ENCODE results near the gene TSACC. TPM values are rescaled to one million over a fixed set of nuclear protein-coding genes. Genes with fewer than 3 reads are reported as not detected.

Gene TSACC
- total and polyA plus RNA-seq, 2 of the 8 experiments (the other 6 are each of a cell fraction or from before 2014, with no cell fraction given) = 1.0 to 5.0 TPM

DNA sequence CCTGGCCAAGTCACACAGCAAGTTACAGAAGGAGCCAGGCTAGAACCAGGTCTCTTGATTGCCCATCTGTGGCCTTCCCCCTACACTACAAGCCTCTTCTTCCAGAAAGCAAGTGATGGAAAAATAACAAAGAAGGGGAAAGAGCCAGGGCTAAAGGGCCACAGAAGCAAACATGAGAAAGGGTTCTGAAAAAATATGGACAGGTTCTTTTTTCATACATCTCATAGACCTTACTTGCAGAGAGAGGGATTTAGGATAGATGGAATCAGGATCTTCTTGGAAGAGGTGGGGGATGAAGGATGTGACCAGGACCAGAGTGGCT lies 33.9 kb downstream of the TSACC start (continued):
- TF ChIP-seq CHD7 (IDR thresholded peaks at IDR 0.05; ENCODE audit: insufficient replicate concordance, low read length) (no peak), SAP30 (IDR thresholded peaks at IDR 0.05; ENCODE audit: insufficient read depth, insufficient replicate concordance, low read length) (no peak), PHF8 (conservative IDR thresholded peaks at IDR 0.05; ENCODE audit: low read depth, low read length) (no peak), JUN (IDR thresholded peaks at IDR 0.05; ENCODE audit: low read depth, low read length) (no peak), KDM4A (IDR thresholded peaks at IDR 0.05; ENCODE audit: low read depth, low read length, severe bottlenecking) (no peak), POLR2AphosphoS5 (IDR thresholded peaks at IDR 0.05; ENCODE audit: low read depth, low read length) (no peak), KDM1A (IDR thresholded peaks at IDR 0.05; ENCODE audit: borderline replicate concordance, low read length) (no peak)

All from H1 (cell line).